Breast epithelium (tissue), 3 donors: ENCODE data around the gene RARRES2.

Source experiments
- POLR2A ChIP-seq: fragments of 450-650 bp; IDR thresholded peaks from one replicate; pipeline ENCODE4 v1.6.1; 2016; ENCODE audit warnings: antibody characterized with exemption, mild to moderate bottlenecking, moderate library complexity
- TF ChIP-seq, protein P1 (sequence below), 3 donors: fragments of 450-650 bp; IDR thresholded peaks; one replicate each; pipeline ENCODE4 v1.5.1; 2016 to 2017; ENCODE audit warnings: antibody characterized with exemption in 3 of 3, mild to moderate bottlenecking in 3 of 3, moderate library complexity in 3 of 3

DNA sequence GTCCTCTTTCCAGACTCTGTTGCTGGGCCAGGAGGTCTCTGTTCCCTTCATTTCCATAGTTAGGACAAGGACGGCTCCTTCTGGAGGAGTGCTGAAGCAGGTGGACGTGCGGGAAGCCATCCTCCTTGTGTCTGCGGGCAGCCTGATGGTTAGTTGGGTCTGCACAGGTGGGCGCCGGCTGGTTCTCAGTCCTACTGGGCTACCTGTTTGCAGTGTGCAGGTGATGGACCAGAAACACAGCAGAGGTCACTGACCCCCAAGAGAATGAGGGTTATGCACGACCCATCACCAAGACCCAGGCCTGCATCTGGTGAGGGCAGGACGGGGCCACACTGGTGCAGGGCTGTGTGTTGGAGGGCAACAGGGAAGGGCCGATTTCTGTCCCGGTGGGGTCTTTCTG, 7.8 kb downstream of the RARRES2 start:
- no peak for TF ChIP-seq POLR2A
- TF ChIP-seq, protein P1, sequence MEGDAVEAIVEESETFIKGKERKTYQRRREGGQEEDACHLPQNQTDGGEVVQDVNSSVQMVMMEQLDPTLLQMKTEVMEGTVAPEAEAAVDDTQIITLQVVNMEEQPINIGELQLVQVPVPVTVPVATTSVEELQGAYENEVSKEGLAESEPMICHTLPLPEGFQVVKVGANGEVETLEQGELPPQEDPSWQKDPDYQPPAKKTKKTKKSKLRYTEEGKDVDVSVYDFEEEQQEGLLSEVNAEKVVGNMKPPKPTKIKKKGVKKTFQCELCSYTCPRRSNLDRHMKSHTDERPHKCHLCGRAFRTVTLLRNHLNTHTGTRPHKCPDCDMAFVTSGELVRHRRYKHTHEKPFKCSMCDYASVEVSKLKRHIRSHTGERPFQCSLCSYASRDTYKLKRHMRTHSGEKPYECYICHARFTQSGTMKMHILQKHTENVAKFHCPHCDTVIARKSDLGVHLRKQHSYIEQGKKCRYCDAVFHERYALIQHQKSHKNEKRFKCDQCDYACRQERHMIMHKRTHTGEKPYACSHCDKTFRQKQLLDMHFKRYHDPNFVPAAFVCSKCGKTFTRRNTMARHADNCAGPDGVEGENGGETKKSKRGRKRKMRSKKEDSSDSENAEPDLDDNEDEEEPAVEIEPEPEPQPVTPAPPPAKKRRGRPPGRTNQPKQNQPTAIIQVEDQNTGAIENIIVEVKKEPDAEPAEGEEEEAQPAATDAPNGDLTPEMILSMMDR (IDR thresholded peaks at IDR 0.05) = no peak
